Measurements from ENCODE around the gene COL28A1.

Gene COL28A1

GRCh38 chr7:7315851-7316250 is 219.8 kb downstream of the COL28A1 start:
- no peak for DNase-seq (ENCODE audit: low spot score)
- no peak for TF ChIP-seq CTCF (IDR thresholded peaks at IDR 0.05; ENCODE audit: extremely low read depth, insufficient read depth, missing control alignments)
- in situ Hi-C loops (cut with MboI; ENCODE audit: low pct_unique_long_range_greater_than_20kb, low sequenced_read_pairs, unreplicated experiment), result no loop called here

DNA sequence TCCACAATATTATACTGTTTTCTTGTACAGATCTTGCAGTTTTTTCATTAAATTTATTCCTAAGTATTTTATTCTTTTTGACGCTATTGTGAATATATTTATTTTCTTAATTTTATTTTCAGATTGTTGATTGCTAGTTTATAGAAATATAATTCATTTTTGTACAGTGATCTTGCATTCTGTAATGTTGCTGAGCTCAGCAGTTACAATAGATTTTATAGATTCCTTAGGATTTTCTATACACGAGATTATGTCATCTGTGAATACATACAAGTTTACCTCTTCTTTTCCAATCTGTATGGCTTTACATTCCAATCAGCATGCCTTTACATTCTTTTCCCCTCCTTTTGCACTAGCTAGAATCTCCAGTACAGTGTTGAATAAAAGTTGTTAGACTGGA is 223.3 kb downstream of the COL28A1 start:
- in situ Hi-C loops (cut with MboI; ENCODE audit: low pct_unique_long_range_greater_than_20kb, low sequenced_read_pairs, unreplicated experiment), result no loop called here
- no peak for TF ChIP-seq CTCF (IDR thresholded peaks at IDR 0.05; ENCODE audit: extremely low read depth, insufficient read depth, missing control alignments)
- no peak for DNase-seq (ENCODE audit: low spot score)

DNA sequence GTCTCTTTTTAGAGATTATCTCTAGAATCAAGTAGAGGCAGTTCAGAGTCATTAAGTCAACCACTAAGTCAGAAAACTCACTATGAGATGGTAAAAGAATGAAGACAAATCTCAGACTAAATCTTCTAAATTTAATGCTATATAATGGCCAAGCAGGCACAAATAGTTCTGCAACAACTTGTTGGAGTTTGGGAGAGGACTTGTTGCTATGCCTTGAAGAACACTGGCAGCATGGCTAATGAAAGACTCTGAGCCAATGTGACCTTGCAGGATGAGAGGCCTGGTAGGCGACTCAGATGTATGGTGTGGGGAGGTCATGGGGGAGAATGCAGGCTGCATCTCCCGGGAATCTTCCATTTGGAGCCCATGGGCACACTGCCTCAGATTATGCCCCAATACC is 224.7 kb downstream of the COL28A1 start:
- in situ Hi-C loops (cut with MboI; ENCODE audit: low pct_unique_long_range_greater_than_20kb, low sequenced_read_pairs, unreplicated experiment), result no loop called here
- DNase-seq (ENCODE audit: low spot score), result no peak
- no peak for TF ChIP-seq CTCF (IDR thresholded peaks at IDR 0.05; ENCODE audit: extremely low read depth, insufficient read depth, missing control alignments)

- DNase-seq (ENCODE audit: low spot score), result no peak
- TF ChIP-seq CTCF (IDR thresholded peaks at IDR 0.05; ENCODE audit: extremely low read depth, insufficient read depth, missing control alignments), result no peak
- in situ Hi-C loops (cut with MboI; ENCODE audit: low pct_unique_long_range_greater_than_20kb, low sequenced_read_pairs, unreplicated experiment), result no loop called here
Measured at GRCh38 chr7:7309203-7309602, 226.5 kb downstream of the COL28A1 start.

Measured in GM13977 (cell line).